AG08396 (cell line): ENCODE measurements around the gene TAF6L.
A peak's percentile ranks its signal among the peaks of the same experiment; 100 is the strongest.
"Not testable (repeated sequence)": the region's sequence is repeated elsewhere in the genome, so short reads cannot be mapped to it uniquely, and the experiment has no call there.

Source experiments
- DNase-seq: peaks from one replicate; pipeline ENCODE4 v3.0.0; 2012; ENCODE audit warnings: low spot score, mixed read lengths

TAF6L gene, protein sequence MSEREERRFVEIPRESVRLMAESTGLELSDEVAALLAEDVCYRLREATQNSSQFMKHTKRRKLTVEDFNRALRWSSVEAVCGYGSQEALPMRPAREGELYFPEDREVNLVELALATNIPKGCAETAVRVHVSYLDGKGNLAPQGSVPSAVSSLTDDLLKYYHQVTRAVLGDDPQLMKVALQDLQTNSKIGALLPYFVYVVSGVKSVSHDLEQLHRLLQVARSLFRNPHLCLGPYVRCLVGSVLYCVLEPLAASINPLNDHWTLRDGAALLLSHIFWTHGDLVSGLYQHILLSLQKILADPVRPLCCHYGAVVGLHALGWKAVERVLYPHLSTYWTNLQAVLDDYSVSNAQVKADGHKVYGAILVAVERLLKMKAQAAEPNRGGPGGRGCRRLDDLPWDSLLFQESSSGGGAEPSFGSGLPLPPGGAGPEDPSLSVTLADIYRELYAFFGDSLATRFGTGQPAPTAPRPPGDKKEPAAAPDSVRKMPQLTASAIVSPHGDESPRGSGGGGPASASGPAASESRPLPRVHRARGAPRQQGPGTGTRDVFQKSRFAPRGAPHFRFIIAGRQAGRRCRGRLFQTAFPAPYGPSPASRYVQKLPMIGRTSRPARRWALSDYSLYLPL

DNA sequence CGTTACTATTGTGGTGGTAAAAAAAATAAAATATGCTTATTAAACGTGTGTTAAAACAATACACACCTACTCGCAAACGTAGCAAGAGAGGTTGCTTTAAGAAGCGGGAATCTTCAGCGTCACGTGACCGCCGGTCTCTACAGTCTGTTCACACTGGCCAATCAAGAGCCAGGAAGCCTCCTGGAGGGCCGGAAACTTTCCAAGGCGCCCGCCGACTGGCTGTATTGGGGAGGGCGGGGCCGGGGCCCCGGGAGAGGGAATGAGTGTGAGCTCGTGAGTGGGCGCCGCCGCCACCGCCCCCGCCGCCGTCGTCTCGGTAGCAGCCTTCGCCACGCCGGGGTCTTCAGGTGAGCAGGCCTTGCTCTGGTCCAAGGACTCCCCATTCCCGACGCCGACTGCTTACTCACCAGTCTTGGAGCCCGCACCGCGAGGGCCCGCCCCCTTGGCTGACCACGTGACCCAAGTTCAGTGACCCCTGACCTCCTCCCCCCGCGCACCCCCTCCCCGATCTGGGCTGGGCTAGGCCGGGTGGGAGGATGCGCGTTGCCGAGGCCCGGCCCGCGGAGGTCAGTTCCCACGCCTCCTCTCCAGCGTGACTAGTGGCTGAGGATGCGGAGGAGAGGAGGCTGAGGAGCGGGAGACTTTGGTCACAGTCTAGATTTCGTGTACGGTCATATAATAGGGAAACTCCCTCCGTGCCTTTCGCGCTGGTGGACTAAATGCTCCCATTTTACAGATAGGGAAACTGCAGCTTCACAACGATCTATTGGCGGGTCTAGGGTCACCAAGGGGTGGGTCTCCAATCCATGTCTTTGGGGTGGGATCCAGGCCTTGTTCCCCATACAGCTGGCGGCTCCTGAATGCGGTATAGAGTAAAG is at the start of gene TAF6L:
TSS of gene TAF6L (plus strand) at position 253 of the 878 bp plus-strand sequence. CDS start 4,388 bp downstream, outside the sequence.
- DNase-seq, result peak; percentile 94

DNA sequence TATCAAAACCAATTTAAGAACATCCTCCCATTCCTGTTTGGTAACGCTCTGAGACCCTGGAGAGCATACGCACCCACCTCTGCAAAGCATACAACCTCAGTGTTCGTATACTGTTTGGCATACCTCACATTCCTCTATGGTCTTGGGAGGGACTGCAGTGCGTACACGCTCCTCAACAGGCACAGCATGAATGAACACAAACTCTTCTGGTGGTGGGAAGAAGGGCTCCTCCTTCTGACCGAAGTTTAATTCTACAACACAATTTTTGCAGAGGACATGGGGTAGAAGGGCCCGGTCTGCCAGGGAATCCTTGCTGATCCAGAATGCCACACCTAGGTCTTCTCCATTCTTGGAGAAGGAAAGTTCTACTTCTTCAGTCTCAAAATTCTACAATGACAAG is 49.2 kb upstream of the TAF6L start:
- no peak for DNase-seq

DNA sequence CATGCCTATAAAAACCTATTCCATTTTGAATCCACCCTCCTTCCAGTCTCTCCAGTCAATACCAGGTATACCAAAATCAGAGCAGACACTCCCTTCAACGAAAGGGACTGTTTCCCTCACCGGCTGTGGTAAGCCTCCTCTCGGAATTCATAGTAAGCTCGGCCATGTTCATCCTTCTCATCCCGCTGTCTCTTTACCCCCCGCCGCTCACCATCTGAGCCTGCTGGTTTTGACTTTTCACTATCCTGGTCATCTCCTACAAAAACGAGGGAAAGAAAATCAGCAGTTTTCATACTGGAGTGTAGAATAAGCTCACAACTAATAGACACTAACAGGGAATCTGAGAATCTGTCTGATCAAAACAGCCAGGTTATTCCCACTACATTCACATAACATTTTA is 47.0 kb upstream of the TAF6L start:
- no peak for DNase-seq

DNA sequence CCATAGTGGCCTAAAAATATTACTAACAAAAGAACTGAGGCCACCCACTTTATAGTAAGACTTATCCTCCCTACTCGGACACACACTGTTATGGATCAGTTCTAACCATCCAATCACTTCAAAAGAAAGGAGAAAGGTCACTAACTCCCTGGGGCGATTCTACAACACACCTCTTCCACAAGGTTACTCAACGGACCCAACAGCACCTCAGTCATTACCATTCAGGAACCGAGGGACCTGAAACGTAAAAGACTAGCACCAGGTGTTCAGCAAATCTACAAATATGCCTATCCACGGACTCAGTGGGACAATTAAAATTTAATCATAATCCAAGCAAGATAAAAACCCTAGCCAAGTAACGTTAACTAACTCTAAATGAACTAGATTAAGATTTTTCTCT is 45.5 kb upstream of the TAF6L start:
- no peak for DNase-seq

DNA sequence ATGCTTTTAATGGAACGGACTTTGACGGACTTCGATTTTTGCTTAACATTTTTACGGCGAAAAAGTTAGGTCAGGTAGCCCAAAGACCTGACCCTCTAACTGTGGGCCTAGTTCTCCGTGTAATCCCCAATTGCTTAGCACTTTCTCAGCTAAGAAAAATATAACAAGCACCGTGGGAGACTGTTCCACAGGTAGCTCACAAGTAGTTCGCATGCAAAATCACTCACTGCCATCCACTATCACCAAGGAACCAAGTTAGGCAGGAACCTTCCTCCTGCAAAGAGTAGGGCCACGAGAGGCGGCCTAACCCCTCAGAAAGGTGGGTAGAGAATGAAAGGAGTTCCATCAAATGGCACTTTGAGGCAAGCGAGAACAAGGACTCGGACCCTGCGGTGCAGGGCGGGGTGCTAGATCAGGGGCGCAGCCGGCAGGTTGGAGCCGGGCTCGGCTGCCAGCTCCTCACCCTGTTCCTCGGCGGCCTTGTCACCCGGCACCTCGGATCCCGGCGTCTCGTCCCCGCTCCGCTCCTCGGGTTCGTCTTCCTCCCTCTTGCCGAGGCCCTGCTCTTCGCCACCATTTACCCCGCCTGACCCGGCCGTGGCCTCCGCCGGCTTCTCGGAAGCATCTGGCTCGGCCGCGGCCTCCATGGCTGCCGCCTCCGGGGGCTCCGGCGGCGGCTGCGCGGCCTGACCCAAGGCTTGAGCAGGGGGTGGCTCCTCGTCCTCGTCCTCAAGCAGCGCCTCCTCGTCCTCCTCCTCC is 44.9 kb upstream of the TAF6L start:
- DNase-seq, result no peak

DNA sequence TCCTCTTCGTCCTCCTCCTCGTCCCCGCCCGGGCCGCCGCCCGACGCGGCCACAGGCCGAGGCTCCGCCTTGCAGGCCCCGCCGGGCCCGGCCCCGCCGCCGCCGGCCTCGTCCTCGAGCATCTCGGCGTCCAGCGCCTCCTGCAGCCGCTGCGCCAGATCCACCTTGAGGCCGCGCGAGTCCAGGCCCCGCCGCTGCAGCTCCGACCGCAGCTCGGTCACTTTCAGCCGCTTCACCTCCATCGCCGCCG is 44.4 kb upstream of the TAF6L start:
- DNase-seq, result no peak

DNA sequence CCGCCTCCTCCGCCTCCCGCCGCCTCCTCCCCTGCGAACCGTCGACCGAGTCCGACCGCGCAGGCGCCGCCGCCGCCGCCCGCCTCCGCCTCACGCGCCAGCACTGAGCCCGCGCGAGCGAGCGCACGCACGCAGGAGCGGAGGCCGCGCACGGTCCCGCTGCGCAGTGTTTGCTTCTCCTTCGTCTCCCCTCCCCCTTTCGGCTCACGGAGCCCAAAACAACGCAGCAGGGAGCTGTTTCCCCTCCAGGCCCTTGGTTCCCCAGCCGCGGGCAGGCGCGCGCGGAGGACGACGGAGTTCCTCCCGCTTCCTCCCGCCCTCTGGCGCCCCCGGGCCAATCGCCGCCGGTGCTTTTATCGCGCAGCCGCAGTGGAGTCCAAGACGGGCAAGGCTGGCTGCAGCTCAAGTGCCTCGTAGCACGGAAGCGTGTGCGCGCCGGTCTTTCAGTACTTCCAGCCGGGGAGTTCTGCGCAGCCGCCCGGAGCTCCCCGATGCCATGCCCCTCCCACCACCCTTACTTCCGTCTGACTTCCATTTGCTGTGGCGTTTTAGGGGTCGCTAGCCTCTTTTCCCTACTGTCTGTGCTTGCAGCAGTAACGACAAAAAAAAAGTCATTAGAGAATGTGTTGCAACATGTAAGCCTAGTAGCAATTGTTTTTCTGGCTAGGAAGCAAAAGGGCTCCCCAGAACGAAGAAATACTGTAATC is 43.9 kb upstream of the TAF6L start, which contains the start of gene HNRNPUL2:
TSS of gene HNRNPUL2 (minus strand) at position 293 of the 707 bp plus-strand sequence. CDS start 301 bp downstream, outside the sequence.
- peak; percentile 98 for DNase-seq

DNA sequence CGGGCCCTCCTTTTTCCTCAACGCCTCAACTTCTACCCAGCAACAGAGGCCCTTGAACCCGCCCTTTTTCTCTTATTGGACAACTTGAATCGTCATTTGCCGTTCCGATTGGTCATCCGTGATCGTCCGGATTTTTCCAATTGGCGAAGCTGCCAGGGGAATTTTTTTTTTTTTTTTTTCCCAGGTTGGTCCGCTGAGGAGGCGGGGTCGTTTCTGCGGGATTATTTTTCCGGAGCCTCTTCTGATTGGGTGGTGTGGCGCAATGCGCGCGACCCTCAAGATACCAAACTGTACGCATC is 43.4 kb upstream of the TAF6L start:
- peak; percentile 90 for DNase-seq

DNA sequence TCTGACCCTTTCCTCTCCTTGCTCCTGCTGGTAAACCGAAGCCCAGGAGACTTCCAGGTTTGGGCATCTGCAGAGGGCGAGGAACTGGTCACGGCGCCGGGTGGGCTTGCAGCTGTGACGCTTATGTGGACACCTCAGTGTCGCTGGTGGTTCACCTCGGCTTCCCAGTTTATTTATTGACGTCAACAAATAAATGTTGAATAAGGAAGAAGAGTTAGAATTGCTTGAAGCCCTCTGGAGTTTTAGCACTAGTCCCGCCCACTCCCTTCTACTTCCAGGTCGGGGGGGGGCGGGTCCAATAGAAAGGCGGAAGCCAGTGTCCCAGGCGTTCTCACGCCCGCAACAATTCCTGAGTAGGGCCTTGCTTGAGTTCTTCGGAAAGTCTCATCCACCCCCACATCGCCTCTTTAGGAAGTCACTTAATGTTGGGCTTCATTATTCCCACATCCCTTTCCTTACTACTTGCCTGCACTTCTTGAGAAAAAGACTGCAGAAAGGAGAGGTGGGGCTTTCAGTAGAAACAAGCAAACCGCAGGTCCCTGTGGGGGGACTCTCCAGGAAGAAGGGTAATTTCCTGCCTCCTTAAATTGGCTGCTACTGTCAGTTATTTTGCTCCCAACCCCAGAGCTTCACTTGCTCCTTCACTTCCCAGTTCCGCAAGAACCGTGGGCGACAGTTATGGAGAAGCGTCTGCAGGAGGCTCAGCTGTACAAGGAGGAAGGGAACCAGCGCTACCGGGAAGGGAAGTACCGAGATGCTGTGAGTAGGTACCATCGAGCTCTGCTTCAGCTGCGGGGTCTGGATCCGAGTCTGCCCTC is 42.8 kb upstream of the TAF6L start, which contains the start of gene TTC9C:
TSS of gene TTC9C (plus strand) at position 316 of the 818 bp plus-strand sequence. CDS start at position 679, 363 bp downstream.
- DNase-seq, result peak; percentile 81

DNA sequence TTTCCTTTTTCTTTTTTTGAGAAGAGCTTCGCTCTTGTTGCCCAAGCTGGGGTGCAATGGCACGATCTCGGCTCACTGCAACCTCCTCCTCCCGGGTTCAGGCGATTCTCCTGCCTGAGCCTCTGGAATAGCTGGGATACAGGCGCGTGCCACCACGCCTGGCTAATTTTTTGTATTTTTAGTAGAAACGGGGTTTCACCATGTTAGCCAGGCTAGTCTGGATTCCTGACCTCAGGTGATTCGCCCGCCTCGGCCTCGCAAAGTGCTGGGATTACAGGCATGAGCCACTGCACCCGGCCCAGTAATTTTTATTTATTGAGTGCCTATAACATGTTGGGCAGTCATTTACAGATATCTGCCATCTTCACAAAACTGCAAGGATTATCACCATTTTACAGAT is 41.1 kb upstream of the TAF6L start:
- DNase-seq, result not testable (repeated sequence)

DNA sequence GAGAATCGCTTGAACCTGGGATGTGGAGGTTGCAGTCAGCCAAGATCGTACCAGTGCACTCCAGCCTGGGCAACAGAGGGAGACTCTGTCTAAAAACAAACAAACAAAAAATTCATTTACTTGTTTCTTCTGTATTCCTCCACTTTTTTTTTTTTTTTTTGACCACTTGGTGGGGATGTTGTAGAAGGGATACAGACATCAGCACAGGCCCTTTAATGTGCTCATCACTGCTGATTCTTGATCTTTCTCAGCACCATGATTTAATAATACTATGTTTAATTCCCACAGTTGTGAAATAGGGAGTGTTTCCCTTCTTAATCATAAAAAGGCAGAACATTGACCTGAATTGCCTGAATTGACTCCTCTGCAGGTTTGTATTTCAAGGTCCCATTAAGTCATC is 38.4 kb upstream of the TAF6L start:
- no peak for DNase-seq

DNA sequence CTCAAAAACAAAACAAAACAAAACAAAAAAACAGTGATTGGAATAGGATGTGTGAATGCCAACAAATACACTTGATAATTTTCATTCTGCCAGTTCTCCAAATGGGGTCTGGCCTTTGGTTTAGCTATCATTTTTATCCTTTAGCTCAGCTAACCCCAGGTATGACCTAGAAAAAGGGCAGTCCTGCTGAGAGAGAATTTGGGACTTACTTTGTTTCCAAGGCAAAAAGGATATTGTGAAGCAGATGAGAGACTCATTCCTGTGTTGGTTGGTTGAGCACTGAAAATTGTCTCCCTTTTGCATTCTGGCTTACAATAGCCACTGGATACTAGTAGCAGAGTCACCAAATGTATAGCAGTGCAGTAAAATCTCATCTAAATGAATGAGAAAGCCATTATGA is 34.0 kb upstream of the TAF6L start:
- DNase-seq, result no peak

DNA sequence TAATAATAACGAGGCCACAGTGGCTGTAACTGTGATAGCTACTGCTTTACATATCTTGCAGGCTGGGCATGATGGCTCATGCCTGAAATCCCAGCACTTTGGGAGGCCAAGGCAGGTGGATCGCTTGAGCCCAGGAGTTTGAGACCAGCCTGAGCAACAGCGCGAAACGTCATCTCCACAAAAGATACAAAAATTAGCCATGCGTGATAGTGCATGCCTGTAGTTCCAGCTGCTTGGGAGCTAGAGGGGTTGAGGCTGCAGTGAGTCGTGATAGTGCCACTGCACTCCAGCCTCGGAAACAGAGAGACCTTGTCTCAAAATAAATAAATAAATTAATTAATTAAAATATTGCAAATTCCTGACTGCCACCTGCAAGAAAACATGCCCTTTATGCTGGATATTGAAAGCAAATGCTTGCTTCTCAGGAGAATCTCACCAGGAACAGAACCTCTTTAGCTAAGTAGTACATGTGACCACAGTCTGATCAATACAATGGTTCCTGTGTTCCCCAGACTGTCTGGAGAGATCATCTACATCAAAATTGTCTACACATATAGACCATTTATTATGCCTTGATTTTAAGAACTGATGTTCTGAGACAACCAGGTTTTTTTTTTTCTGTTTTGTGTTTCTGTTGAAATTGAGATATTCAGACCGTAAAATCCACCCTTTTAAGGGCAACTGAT is 23.6 kb upstream of the TAF6L start:
- DNase-seq, result no peak

DNA sequence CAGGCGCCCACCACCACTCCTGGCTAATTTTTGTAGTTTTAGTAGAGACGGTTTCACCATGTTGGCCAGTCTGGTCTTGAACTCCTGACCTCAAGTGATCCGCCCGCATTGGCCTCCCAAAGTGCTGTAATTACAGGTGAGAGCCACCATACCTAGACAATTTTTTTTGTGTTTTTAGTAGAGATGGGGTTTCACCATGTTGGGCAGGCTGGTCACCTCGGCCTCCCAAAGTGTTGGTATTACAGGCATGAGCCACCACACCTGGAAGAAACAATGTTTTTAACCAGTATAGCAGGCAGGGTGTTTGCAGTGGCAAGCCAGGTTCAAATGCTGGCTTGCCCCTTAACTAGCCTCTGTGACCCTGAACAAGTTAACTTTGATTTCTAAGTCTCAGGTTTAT is 21.3 kb upstream of the TAF6L start:
- not testable (repeated sequence) for DNase-seq

DNA sequence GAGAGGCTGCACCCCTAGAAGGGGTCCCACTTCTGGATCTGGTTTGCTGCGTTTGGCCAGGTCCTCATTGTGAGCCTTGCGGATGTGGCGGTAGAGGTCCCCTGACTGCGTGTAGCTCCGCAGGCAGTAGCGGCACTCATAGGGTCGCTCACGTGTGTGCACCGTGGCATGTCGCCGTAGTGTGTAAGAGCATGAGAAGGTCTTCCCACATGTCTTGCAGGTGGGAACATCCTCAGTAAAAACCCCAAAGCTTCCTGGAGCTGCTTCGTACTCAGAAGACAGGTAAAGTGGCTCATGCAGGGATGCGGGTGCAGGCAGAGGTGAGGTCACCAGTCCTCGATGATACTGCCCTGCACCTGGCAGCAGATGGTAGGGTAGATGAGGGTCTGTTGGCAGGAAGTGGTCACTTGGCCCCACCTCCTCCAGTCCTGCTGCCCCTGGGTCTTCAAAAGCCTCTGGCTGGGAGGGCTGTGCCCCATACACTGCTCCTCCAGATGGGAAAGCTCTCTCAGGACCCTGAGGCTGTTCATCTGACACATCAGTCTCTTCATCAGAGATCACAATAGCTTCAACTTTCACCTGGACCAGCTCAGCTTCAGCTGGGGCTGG is 18.9 kb upstream of the TAF6L start:
- no peak for DNase-seq

DNA sequence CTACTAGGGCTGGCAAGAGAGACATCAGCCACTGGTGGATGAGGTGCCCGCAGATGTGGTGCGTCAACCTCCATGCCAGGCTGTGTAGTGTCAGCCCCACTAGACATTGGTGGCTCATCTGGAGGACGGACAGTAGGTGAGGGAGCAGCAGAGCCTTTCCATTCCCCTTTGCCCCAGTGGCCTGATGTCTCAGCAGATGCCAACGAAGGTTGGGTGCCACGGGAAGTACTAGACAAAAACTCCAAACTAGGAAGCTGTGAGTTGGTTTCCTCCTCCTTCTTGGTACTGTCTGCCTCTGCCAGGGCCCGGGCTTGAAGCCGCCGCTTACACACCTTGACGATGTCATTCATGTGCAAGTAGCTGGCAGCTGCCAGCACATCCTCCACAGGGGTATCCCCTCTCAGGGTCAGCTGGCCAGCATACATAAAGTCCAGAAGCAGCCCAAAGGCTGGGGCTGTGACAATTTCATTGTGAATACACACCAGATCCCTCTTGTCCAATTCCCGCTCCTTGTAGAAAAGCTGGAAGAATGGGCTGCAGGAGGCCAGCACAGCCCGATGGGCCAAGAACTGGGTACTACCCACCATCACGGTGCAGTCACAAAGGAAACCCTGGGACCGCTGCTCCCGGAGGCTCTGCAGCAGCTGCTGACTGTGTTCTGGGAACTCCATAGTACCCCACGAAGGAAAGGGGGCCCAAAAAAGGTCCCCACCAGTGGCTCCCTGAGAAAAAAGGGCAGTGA is 18.0 kb upstream of the TAF6L start:
- no peak for DNase-seq

DNA sequence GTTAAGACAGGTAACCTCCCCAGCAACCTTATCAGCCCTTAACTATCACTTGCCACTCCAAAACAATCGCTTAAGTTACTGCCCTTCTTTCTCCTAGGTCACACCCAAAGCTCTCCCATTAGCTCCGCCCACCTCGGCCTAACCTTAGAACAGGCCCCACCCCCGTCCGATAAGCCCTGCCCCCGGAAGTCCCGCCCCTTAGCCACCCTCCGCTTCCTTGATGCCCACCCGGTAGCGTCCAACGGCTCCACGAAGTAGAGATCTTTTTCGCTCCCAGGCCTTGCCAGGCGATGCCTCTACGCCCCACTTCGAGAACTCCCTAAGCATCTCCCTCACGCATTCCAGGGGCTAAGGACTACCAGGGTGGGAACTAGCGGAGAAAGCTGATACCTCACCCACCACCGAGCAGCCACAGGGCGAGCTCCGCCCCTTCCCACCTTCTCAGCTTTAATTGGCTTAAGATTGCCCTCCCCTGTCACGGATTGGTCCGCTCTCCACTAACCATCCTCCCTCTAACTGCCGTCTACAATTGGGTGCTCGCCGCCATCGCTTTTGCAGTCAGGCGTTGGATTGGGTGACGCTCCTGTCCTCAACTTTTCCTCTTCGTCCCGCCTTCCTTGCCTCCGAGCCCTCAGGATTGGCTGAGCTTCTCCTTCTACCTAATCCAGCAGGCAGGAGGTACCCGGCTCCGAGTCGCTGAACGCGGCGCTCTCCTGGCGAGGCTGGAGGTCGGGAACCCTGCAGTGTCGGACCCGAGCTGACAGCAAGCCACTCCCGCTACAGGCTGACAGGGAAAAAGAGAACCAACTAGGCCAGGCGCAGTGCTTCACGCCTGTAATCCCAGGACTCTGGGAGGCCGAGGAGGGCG is 17.2 kb upstream of the TAF6L start, which contains the start of gene ZBTB3:
TSS of gene ZBTB3 (minus strand) at position 425 of the 868 bp plus-strand sequence. CDS start 496 bp downstream, outside the sequence.
- DNase-seq, result peak; percentile 94
